ENCODE measurements around the gene DCDC2.

DCDC2 gene

DNA sequence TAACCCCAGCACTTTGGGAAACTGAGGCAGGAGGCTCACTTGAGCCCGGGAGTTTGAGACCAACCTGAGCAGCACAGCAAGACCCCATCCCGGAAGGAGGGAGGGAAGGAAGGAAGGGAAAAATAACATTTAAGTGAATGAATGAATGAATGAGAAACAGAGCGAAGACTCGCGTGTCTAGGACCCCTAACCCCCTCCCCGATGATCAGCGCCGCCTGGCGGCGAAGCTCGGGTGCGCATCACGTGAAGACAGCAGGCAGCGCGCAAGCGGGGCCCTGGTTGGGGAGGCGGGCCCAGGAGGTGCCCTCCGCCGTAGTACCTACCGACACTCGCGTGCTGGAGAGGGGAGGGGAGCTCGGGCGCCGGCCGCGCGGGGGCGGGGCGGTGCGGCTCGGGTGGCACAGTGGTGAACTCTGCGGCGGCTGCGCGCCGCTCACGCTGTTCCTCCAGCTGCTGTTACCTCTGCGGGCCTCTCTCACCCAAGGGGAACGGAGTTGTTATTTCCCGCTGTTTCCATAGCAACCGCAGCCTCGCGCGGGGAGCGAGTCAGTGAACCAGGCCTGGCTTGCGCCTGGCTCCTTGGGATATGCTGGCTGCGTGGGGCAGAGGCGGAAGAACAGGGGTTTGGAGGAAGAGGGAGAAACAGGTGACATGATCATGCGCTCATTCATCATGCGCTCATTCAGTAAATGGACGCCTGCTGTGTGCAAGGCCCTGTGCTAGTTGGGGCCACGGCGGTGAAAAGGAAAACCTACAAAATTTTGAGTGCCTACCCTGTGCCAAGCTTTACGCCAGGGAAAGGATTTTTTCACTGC lies 2.0 kb upstream of the DCDC2 start:
- H3K36me3 Mint-ChIP-seq (ENCODE audit: low read depth): no peaks in the 10 kb centered on the region
- peak overlapping the region; percentile 81 for H3K4me3 Mint-ChIP-seq
- peaks cover 9% of the 10 kb centered on the region for H3K27me3 Mint-ChIP-seq (ENCODE audit: low read depth, poor library complexity)
- peak; percentile 91 for DNase-seq
- H3K4me1 Mint-ChIP-seq: peaks cover 37% of the 10 kb centered on the region
- no peaks in the 10 kb centered on the region for H3K9me3 Mint-ChIP-seq
- TF ChIP-seq, protein P1, sequence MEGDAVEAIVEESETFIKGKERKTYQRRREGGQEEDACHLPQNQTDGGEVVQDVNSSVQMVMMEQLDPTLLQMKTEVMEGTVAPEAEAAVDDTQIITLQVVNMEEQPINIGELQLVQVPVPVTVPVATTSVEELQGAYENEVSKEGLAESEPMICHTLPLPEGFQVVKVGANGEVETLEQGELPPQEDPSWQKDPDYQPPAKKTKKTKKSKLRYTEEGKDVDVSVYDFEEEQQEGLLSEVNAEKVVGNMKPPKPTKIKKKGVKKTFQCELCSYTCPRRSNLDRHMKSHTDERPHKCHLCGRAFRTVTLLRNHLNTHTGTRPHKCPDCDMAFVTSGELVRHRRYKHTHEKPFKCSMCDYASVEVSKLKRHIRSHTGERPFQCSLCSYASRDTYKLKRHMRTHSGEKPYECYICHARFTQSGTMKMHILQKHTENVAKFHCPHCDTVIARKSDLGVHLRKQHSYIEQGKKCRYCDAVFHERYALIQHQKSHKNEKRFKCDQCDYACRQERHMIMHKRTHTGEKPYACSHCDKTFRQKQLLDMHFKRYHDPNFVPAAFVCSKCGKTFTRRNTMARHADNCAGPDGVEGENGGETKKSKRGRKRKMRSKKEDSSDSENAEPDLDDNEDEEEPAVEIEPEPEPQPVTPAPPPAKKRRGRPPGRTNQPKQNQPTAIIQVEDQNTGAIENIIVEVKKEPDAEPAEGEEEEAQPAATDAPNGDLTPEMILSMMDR (IDR thresholded peaks at IDR 0.05): peak; percentile 84
- H3K27ac Mint-ChIP-seq: peak overlapping the region; percentile 95

DNA sequence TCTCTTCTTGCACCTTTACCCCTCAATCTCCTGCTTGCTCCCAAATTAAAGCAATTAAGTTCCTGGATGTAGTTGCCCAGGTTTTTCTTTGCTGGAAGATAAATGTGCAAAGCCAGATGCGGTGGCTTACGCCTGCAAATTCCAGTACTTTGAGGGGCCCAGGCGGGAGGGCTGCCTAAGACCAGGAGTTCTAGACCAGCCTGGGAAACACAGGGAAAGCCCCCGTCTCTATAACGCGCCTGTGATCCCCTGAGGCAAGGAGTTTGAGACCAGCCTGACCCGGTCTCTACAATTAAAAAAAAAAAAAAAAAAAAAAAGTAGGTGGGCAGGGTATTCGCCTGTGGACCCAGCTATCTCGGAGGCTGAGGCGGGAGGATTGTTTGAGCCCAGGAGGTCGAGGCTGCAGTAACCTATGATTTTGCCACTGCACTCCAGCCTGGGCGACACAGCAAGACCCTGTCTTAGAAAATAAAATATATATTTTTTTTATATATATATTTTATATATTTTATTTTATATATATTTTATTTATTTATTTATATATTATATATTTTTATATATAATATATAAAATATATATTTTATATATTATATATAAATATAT lies 461 bp upstream of the DCDC2 start:
- Mint-ChIP-seq H3K27ac (no peak overlapping the region), H3K27me3 (ENCODE audit: low read depth, poor library complexity) (peaks cover 9% of the 10 kb centered on the region), H3K4me3 (peak overlapping the region; percentile 66)

DNA sequence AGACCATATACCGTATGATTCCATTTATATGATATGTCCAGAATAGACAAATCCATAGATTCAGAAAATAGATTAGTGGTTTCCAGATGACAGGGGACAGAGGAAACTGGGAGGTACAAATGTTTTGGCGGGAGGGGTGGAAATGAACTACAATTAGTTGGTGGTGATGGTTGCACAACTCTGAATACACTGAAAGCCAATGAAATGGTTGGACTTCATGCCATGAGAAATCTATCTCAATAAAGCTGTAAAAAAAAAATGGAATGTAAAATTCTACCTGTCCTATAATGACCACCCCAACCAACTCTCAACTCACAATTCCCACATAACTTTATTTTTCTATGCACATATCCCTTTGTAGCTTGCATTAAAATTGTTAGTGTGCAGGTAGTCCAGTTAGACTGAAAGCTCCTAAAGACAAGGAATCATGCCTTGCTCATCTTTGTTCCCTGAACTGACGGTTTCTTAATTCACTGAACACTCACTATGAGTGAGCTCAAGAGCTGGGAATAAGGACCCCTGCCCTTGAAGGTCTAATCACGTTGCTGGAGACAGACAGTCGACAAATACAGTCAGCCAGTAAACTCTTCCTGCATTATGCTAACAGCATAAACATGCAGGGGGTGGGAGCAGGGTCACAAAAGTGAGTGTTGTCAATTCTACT lies 1.4 kb downstream of the DCDC2 start:
- Mint-ChIP-seq H3K27me3 (ENCODE audit: low read depth, poor library complexity) (peaks cover 9% of the 10 kb centered on the region), H3K9me3 (no peaks in the 10 kb centered on the region), H3K36me3 (ENCODE audit: low read depth) (no peaks in the 10 kb centered on the region), H3K4me3 (no peak overlapping the region), H3K4me1 (peaks cover 27% of the 10 kb centered on the region), H3K27ac (peak overlapping the region; percentile 72)
- DNase-seq: no peak
- TF ChIP-seq, protein P1 (IDR thresholded peaks at IDR 0.05): no peak

More for the DNA sequence above, 461 bp upstream of the DCDC2 start:
- Mint-ChIP-seq H3K4me1 (peaks cover 37% of the 10 kb centered on the region), H3K36me3 (ENCODE audit: low read depth) (no peaks in the 10 kb centered on the region), H3K9me3 (no peaks in the 10 kb centered on the region)
- DNase-seq: no peak
- TF ChIP-seq, protein P1 (IDR thresholded peaks at IDR 0.05): no peak

DNA sequence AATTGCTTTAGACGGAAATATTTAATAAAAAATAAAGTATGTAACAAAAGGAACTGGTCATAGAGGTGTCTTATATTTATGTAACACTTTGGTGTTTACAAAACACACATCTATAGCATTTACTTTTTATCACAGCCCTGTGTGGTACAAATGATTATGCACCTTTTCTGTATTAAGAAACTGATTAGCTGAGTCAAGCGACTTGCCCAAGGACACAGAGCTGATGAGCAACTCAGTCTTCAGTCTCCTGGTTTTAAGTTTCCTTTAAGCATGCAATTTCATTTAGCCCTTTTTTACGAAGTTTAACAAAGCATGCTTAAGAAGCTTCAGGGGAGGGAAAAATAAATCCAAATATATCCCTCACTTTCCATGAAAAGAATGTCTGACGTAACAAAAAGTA lies 2.5 kb downstream of the DCDC2 start:
- H3K36me3 Mint-ChIP-seq (ENCODE audit: low read depth): no peaks in the 10 kb centered on the region
- no peak for DNase-seq
- H3K27me3 Mint-ChIP-seq (ENCODE audit: low read depth, poor library complexity): peaks cover 9% of the 10 kb centered on the region
- H3K27ac Mint-ChIP-seq: no peak overlapping the region
- no peaks in the 10 kb centered on the region for H3K9me3 Mint-ChIP-seq
- H3K4me3 Mint-ChIP-seq: no peak overlapping the region
- TF ChIP-seq, protein P1 (IDR thresholded peaks at IDR 0.05): no peak
- H3K4me1 Mint-ChIP-seq: peaks cover 24% of the 10 kb centered on the region

DNA sequence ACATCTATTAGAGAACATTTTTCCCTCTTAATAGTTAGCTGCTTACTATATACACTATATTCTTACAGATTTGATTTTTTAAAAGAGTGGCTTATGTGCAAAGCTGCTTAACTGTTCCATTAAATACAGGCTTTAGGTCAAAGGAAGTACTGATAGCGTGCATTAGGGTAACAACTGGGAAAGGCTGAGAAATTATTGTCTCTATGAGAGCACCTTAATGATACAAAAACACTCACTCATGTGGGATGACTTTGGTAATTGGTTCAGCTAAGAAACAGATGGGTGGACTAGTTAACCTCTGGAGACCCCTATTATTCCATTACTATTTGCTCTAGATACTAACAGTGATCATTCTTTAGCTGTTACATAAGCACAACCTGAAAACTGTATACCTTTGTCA lies 4.0 kb downstream of the DCDC2 start:
- DNase-seq: no peak

More for the DNA sequence above, 4.0 kb downstream of the DCDC2 start:
- H3K4me1 Mint-ChIP-seq: peaks cover 22% of the 10 kb centered on the region
- TF ChIP-seq, protein P1 (IDR thresholded peaks at IDR 0.05): no peak
- H3K27me3 Mint-ChIP-seq (ENCODE audit: low read depth, poor library complexity): peaks cover 9% of the 10 kb centered on the region
- H3K27ac Mint-ChIP-seq: no peak overlapping the region
- H3K4me3 Mint-ChIP-seq: no peak overlapping the region
- H3K9me3 Mint-ChIP-seq: no peaks in the 10 kb centered on the region
- no peaks in the 10 kb centered on the region for H3K36me3 Mint-ChIP-seq (ENCODE audit: low read depth)
